HEK293T (cell line): ENCODE results near the gene ALK.

Experiments
- ARNT ChIP-seq: fragments of 450-650 bp; IDR thresholded peaks from 2 replicates; pipeline ENCODE4 v1.6.1; 2017; ENCODE audit warnings: mild to moderate bottlenecking
- BHLHE40 ChIP-seq: fragments of 450-650 bp; IDR thresholded peaks from 2 replicates; pipeline ENCODE4 v1.6.1; 2016; ENCODE audit warnings: mild to moderate bottlenecking, moderate library complexity, borderline replicate concordance
- ELF4 ChIP-seq: fragments of 450-650 bp; IDR thresholded peaks from 2 replicates; pipeline ENCODE4 v1.6.1; 2017; ENCODE audit warnings: antibody characterized with exemption
- FOXA1 ChIP-seq: fragments of 450-650 bp; IDR thresholded peaks from 2 replicates; pipeline ENCODE4 v1.6.1; 2016; ENCODE audit warnings: mild to moderate bottlenecking
- FOXK2 ChIP-seq: fragments of 450-650 bp; IDR thresholded peaks from 2 replicates; pipeline ENCODE4 v1.6.1; 2016; ENCODE audit warnings: mild to moderate bottlenecking
- FOXM1 ChIP-seq: fragments of 450-650 bp; IDR thresholded peaks from 2 replicates; pipeline ENCODE4 v1.6.1; 2017; ENCODE audit warnings: mild to moderate bottlenecking, borderline replicate concordance
- HDGF ChIP-seq: fragments of 450-650 bp; IDR thresholded peaks from 2 replicates; pipeline ENCODE4 v1.6.1; 2017; ENCODE audit warnings: antibody characterized with exemption, borderline replicate concordance
- LEF1 ChIP-seq: fragments of 450-650 bp; IDR thresholded peaks from 2 replicates; pipeline ENCODE4 v1.6.1; 2017; ENCODE audit warnings: mild to moderate bottlenecking, borderline replicate concordance
- NFRKB ChIP-seq: fragments of 450-650 bp; IDR thresholded peaks from 2 replicates; pipeline ENCODE4 v1.6.1; 2016; ENCODE audit warnings: mild to moderate bottlenecking, moderate library complexity
- SP1 ChIP-seq: fragments of 450-650 bp; IDR thresholded peaks from 2 replicates; pipeline ENCODE4 v1.6.1; 2017
- SUZ12 ChIP-seq: fragments of 450-650 bp; IDR thresholded peaks from 2 replicates; pipeline ENCODE4 v1.6.1; 2016; ENCODE audit warnings: mild to moderate bottlenecking
- TARDBP ChIP-seq: fragments of 450-650 bp; IDR thresholded peaks from 2 replicates; pipeline ENCODE4 v1.6.1; 2016
- ZNF384 ChIP-seq: fragments of 450-650 bp; IDR thresholded peaks from 2 replicates; pipeline ENCODE4 v1.6.1; 2016
- TF ChIP-seq, protein P1 (sequence below): fragments of 450-650 bp; IDR thresholded peaks from 2 replicates; pipeline ENCODE4 v1.6.1; 2016

DNA sequence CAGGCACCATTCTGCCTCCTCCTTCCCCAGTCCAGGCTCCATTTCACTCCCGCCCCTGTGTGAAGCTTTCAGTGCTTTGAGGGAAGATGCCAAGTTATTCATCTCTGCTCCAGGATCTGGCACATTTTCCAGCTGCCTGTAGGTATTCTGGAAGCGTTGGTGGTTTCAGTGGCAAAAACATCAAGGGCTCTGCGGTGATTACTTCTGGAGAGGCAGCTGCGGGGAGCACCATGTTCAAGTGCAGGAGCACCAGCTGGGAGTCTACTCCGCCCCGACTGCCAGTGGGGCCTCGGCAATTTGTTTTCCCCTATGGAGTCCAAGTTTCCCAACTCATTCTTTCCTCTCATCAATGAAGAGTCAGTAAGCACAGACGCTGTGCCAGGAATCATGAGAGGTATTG, 594.5 kb downstream of the ALK start:
- TF ChIP-seq ZNF384 (no peak), ARNT (no peak), NFRKB (no peak), FOXM1 (no peak), HDGF (no peak), FOXA1 (no peak), TARDBP (no peak), FOXK2 (no peak), ELF4 (no peak), SP1 (no peak), BHLHE40 (no peak), LEF1 (no peak), SUZ12 (no peak)
- TF ChIP-seq, protein P1, sequence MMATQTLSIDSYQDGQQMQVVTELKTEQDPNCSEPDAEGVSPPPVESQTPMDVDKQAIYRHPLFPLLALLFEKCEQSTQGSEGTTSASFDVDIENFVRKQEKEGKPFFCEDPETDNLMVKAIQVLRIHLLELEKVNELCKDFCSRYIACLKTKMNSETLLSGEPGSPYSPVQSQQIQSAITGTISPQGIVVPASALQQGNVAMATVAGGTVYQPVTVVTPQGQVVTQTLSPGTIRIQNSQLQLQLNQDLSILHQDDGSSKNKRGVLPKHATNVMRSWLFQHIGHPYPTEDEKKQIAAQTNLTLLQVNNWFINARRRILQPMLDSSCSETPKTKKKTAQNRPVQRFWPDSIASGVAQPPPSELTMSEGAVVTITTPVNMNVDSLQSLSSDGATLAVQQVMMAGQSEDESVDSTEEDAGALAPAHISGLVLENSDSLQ = no peak
